GM12878 (cell line): Measurements from ENCODE around the gene ZBTB16. TPM values are rescaled to one million over a fixed set of nuclear protein-coding genes. Genes with fewer than 3 reads are reported as not detected.

Source experiments
- ATAC-seq: fragments of 200-7000 bp; cut with Tn5 transposase; 3 replicates; pipeline ENCODE4 v1.9.1; 2020; ENCODE audit warnings: mild to moderate bottlenecking, moderate library complexity
- BruUV-seq: library from RNA; stranded (reverse); fragments of 400-500 nt; replicated peaks from 2 replicates; lab custom pipeline; 2021; lab: Mats Ljungman, UMichigan
- CTCF ChIA-PET: fragments of 300-600 bp; sonication (Branson Sonifier 250); formaldehyde crosslinking; extraction: SDS; loops from one replicate; lab custom pipeline; 2021; ENCODE audit warnings: inconsistent platforms; lab: Yijun Ruan, JAX
- POLR2A ChIA-PET: fragments of 350-600 bp; formaldehyde crosslinking; extraction: SDS; loops from one replicate; lab custom pipeline; 2021; ENCODE audit warnings: inconsistent platforms; lab: Charles Lee
- RAD21 ChIA-PET: fragments of 300-600 bp; sonication (Branson Sonifier 250); formaldehyde crosslinking; loops from one replicate; lab custom pipeline; 2023; ENCODE audit warnings: antibody characterized with exemption; ENCODE audit not compliant: unreplicated experiment; lab: Charles Lee
- SMC1A ChIA-PET: fragments of 300-600 bp; sonication (Branson Sonifier 250); formaldehyde crosslinking; loops from one replicate; lab custom pipeline; 2023; ENCODE audit not compliant: unreplicated experiment, uncharacterized antibody; lab: Charles Lee
- DNase-seq: peaks from one replicate; pipeline ENCODE4 v3.0.0-alpha.2; 2011; ENCODE audit warnings: low read depth, low spot score
- FAIRE-seq: peaks from 3 replicates; lab custom pipeline; 2011; peaks lifted over from hg19 to GRCh38; lab: Jason Lieb, UNC
- H2AFZ ChIP-seq: 2 replicates; pipeline ENCODE4 v1.6.0; 2011; ENCODE audit warnings: low read depth, low read length, control low read depth; ENCODE audit not compliant: control insufficient read depth
- H3K27ac ChIP-seq: 2 replicates; pipeline ENCODE4 v1.5.1; 2011; ENCODE audit warnings: control low read depth; ENCODE audit not compliant: control insufficient read depth, insufficient read depth
- H3K27me3 ChIP-seq, 2 experiments: replicated peaks in 1 of 2; 2 replicates each; pipeline versions ENCODE4 v1.6.0 to v1.6.1; 2011; ENCODE audit warnings: low read length in 1 of 2; ENCODE audit not compliant: control insufficient read depth in 2 of 2, insufficient read depth in 2 of 2
- H3K36me3 ChIP-seq, 2 experiments: 2 replicates each; pipeline ENCODE4 v1.5.1; 2011; ENCODE audit warnings: low read length in 1 of 2; ENCODE audit not compliant: control insufficient read depth in 2 of 2, insufficient read depth in 2 of 2
- H3K4me1 ChIP-seq: 2 replicates; pipeline ENCODE4 v1.6.1; 2011; ENCODE audit warnings: mild to moderate bottlenecking, low read length, moderate library complexity, mixed read lengths; ENCODE audit not compliant: control insufficient read depth, insufficient read depth
- H3K4me2 ChIP-seq: 2 replicates; pipeline ENCODE4 v1.6.0; 2011; ENCODE audit warnings: control low read depth; ENCODE audit not compliant: control insufficient read depth, insufficient read depth
- H3K4me3 ChIP-seq: fragments of 200-600 bp; sonication (generic); 2 replicates; pipeline ENCODE4 v1.5.1; 2016
- H3K79me2 ChIP-seq: 2 replicates; pipeline ENCODE4 v1.6.0; 2011; ENCODE audit warnings: low read length; ENCODE audit not compliant: control insufficient read depth, insufficient read depth
- H3K9ac ChIP-seq: 2 replicates; pipeline ENCODE4 v1.8.0; 2011; ENCODE audit warnings: low read length, control low read depth, mixed read lengths; ENCODE audit not compliant: control insufficient read depth, insufficient read depth
- H3K9me3 ChIP-seq: replicated peaks from 3 replicates; pipeline ENCODE4 v1.5.1; 2011; ENCODE audit warnings: mild to moderate bottlenecking, low read length; ENCODE audit not compliant: control insufficient read depth, insufficient read depth
- H4K20me1 ChIP-seq: 2 replicates; pipeline ENCODE4 v1.6.0; 2011; ENCODE audit not compliant: control insufficient read depth, insufficient read depth
- ATF7 ChIP-seq: fragments of 450-650 bp; IDR thresholded peaks from 2 replicates; pipeline ENCODE4 v1.6.1; 2016; ENCODE audit warnings: low read depth, mild to moderate bottlenecking
- CTCF ChIP-seq, 3 experiments: IDR thresholded peaks in 2 of 3; conservative IDR thresholded peaks in 1 of 3; 2 replicates each; pipeline ENCODE4 v1.5.1; 2011; ENCODE audit warnings: low read depth in 3 of 3, low read length in 3 of 3, mild to moderate bottlenecking in 3 of 3, control low read depth in 2 of 3, moderate library complexity in 2 of 3, inconsistent platforms in 1 of 3, mixed read lengths in 1 of 3; ENCODE audit not compliant: control insufficient read depth in 2 of 3, insufficient read depth in 1 of 3; ENCODE audit errors: extremely low read depth in 1 of 3
- E2F4 ChIP-seq: IDR thresholded peaks from 2 replicates; pipeline ENCODE4 v1.6.1; 2012; ENCODE audit warnings: low read depth, low read length, improper control_type of control experiment
- IKZF2 ChIP-seq, 2 experiments: fragments of 450-650 bp; IDR thresholded peaks; 2 replicates each; pipeline ENCODE4 v1.6.1; 2017; ENCODE audit warnings: mild to moderate bottlenecking in 2 of 2, moderate library complexity in 2 of 2
- NKRF ChIP-seq: fragments of 450-650 bp; conservative IDR thresholded peaks from 2 replicates; pipeline ENCODE4 v1.6.1; 2017; ENCODE audit warnings: mild to moderate bottlenecking, moderate library complexity
- NRF1 ChIP-seq: conservative IDR thresholded peaks from 2 replicates; pipeline ENCODE4 v1.6.1; 2011; ENCODE audit warnings: mild to moderate bottlenecking, low read depth, low read length, improper control_type of control experiment
- POLR2AphosphoS5 ChIP-seq: IDR thresholded peaks from 2 replicates; pipeline ENCODE4 v1.6.1; 2011; ENCODE audit warnings: mild to moderate bottlenecking, low read length, inconsistent platforms
- SPI1 ChIP-seq: IDR thresholded peaks from 2 replicates; pipeline ENCODE4 v1.6.1; 2011; ENCODE audit warnings: low read depth, mild to moderate bottlenecking, low read length, moderate library complexity, borderline replicate concordance; ENCODE audit not compliant: insufficient read depth
- SRF ChIP-seq, 2 experiments: IDR thresholded peaks; 2 replicates each; pipeline ENCODE4 v1.6.1; 2011; ENCODE audit warnings: low read depth in 2 of 2, low read length in 2 of 2, mild to moderate bottlenecking in 1 of 2, moderate library complexity in 1 of 2
- TCF3 ChIP-seq: IDR thresholded peaks from 2 replicates; pipeline ENCODE4 v1.6.1; 2012; ENCODE audit warnings: low read depth, mild to moderate bottlenecking, low read length, borderline replicate concordance; ENCODE audit not compliant: insufficient read depth
- WGBS: methylation state at CpG from one replicate; pipeline ENCODE4 v1.1.6; 2016; ENCODE audit warnings: low lambda C conversion rate; ENCODE audit not compliant: insufficient replicate concordance, insufficient coverage; ENCODE audit errors: missing lambda C conversion rate; 5-methylcytosine and 5-hydroxymethylcytosine counted together
- in situ Hi-C: fragments of 300-500 bp; cut with MboI; formaldehyde crosslinking; loops from 9 replicates; pipeline ENCODE4 v1.14.3; 2018; ENCODE audit warnings: mixed read lengths
- intact Hi-C: fragments of 100-400 bp; cut with micrococcal nuclease; formaldehyde crosslinking; loops from one replicate; pipeline ENCODE4 v1.14.2; 2022; ENCODE audit not compliant: unreplicated experiment
- polyA plus RNA-seq, 11 experiments: library from polyadenylated mRNA; depleted of rRNA in 4 of 11; unstranded in 6 of 11; stranded (reverse) in 5 of 11; fragments of >200 nt; fragmentation: Nextera tagmentation in 4 of 11; fragmentation: Illumina TruSeq in 1 of 11; extraction: Ambion mirVana in 4 of 11; extraction: Trizol in 1 of 11; gene quantifications; 1 replicate in 1 of 11; 2 replicates in 10 of 11; pipeline versions ENCODE4 v1.2.1 to v1.2.3, GENCODE V29; 2011 to 2016; ENCODE audit warnings: inconsistent platforms in 2 of 11, missing spikeins in 2 of 11, low read depth in 1 of 11
- total RNA-seq, 4 experiments: library from RNA; depleted of rRNA in 3 of 4; stranded (reverse); fragments of >200 nt in 3 of 4; fragmentation: Illumina TruSeq in 1 of 4; extraction: Trizol in 1 of 4; gene quantifications; 2 replicates each; pipeline versions ENCODE4 v1.2.1 to v1.2.3, GENCODE V29; 2013 to 2021

The ZBTB16 gene
- total and polyA plus RNA-seq, 10 of the 15 experiments (the other 5 are each of a cell fraction or from before 2014, with no cell fraction given): 0.38 TPM; not detected in 9

GRCh38 chr11:114180301-114181055 lies 121.0 kb downstream of the ZBTB16 start:
- peaks cover 0 to 2% of the 10 kb centered on the region in 2 experiments; a peak in 1 of 4 replicates for H3K27me3 ChIP-seq
- SMC1A ChIA-PET: interaction anchor here (1.1 kb wide), 1 partner anchor 12 kb away, joined by 4 read pairs; no protein-coding TSS in a partner anchor
- POLR2A ChIA-PET: no interaction called here
- intact Hi-C loops (no loop called here), in situ Hi-C loops (no loop called here)
- H3K36me3 ChIP-seq: no peaks in the 10 kb centered on the region
- H3K4me3 ChIP-seq: no peak overlapping the region
- no peaks in the 10 kb centered on the region for H4K20me1 ChIP-seq
- H2AFZ ChIP-seq: no peak overlapping the region
- H3K4me2 ChIP-seq: no peak overlapping the region
- ATAC-seq (0 out of 3 replicates have a peak, but pooled peaks have one; percentile 27), DNase-seq (no peak), FAIRE-seq (no peak)
- TF ChIP-seq CTCF (IDR thresholded peaks at IDR 0.05 in 2 of 3, conservative IDR thresholded peaks at IDR 0.05 in 1 of 3; ENCODE audit: control insufficient read depth in 2 of 3, extremely low read depth in 1 of 3, insufficient read depth in 1 of 3, low read depth in 3 of 3, low read length in 3 of 3): peak; percentile 10 to 18 (median 14); a peak in 1 of 6 replicates
- no peak for TF ChIP-seq NRF1
- H3K79me2 ChIP-seq: no peaks in the 10 kb centered on the region
- H3K9me3 ChIP-seq: no peaks in the 10 kb centered on the region
- no peak overlapping the region for H3K9ac ChIP-seq
- WGBS: 19% methylated on average over 7 of the region's 7 CpGs
- no peaks in the 10 kb centered on the region for H3K4me1 ChIP-seq
- RAD21 ChIA-PET: interaction anchor here (0.5 kb wide), 1 partner anchor 287 kb away, joined by 4 read pairs; no protein-coding TSS in a partner anchor
- no peak overlapping the region for H3K27ac ChIP-seq
- CTCF ChIA-PET: no interaction called here
- BruUV-seq: no TSS peak

- TF ChIP-seq TCF3: no peak
- no peak for TF ChIP-seq IKZF2 (IDR thresholded peaks at IDR 0.05)
- no peak for TF ChIP-seq POLR2AphosphoS5
- TF ChIP-seq NKRF: no peak
- no peak for TF ChIP-seq ATF7
- no peak for TF ChIP-seq E2F4
- no peak for TF ChIP-seq SPI1
- TF ChIP-seq SRF (IDR thresholded peaks at IDR 0.05; ENCODE audit: low read depth in 2 of 2, low read length in 2 of 2): no peak
- no peak for ATAC-seq
- H3K27me3 ChIP-seq: peaks cover 0 to 2% of the 10 kb centered on the region in 2 experiments; a peak in 1 of 4 replicates
- in situ Hi-C loops (no loop called here), intact Hi-C loops (no loop called here)
- SMC1A ChIA-PET: interaction anchor here (1.1 kb wide), 1 partner anchor 11 kb away, joined by 4 read pairs; no protein-coding TSS in a partner anchor
- CTCF ChIA-PET: no interaction called here
- H2AFZ ChIP-seq: no peak overlapping the region
- no peaks in the 10 kb centered on the region for H3K4me1 ChIP-seq
- no peaks in the 10 kb centered on the region for H3K79me2 ChIP-seq
- H3K9me3 ChIP-seq: no peaks in the 10 kb centered on the region
- DNase-seq: no peak
- H3K36me3 ChIP-seq: no peaks in the 10 kb centered on the region
- H3K4me3 ChIP-seq: no peak overlapping the region
- H3K27ac ChIP-seq: no peak overlapping the region
- BruUV-seq: no TSS peak
- no peak overlapping the region for H3K4me2 ChIP-seq
- no peaks in the 10 kb centered on the region for H4K20me1 ChIP-seq
- 33% methylated on average over 3 of the region's 3 CpGs for WGBS
- RAD21 ChIA-PET: no interaction called here
- POLR2A ChIA-PET: no interaction called here
- no peak overlapping the region for H3K9ac ChIP-seq
- no peak for FAIRE-seq
Measured at GRCh38 chr11:114181195-114181594, 121.7 kb downstream of the ZBTB16 start.
